ENCODE data around the gene GAB2. TPM values are rescaled to one million over a fixed set of nuclear protein-coding genes. Genes with fewer than 3 reads are reported as not detected.

Gene GAB2
- polyA plus RNA-seq, 2 of the 4 experiments (the other 2 are of a cell fraction) = 2.8 to 4.7 TPM

DNA sequence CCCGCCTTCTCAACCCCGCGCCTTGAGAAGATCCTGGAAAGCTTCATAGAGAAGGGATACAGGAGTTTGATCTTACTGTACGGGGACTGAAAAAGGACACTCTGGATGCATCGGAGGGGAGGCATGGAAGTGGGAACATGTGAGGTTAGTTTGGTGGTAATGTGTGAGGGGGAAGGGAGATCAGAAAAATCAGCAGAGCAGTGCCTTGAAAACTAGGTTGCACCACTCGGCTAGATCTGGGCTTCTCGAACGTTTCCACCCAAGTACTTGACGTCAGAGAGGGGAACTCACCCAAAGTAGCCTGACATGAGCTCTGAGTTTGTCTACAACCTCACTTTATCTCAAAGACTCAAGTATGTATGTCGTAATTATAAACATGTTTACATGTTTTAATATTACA, 214.4 kb downstream of the GAB2 start:
- Histone ChIP-seq H3K4me3 (no peak overlapping the region), H3K9me3 (no peaks in the 10 kb centered on the region), H3K27ac (no peak overlapping the region), H3K4me2 (no peak overlapping the region), H3K4me1 (no peaks in the 10 kb centered on the region)
- no peak for TF ChIP-seq TP53 (CRISPR knock-in tag; IDR thresholded peaks at IDR 0.05)
- TF ChIP-seq RFX5 (IDR thresholded peaks at IDR 0.05) = no peak
- TF ChIP-seq, protein P1, sequence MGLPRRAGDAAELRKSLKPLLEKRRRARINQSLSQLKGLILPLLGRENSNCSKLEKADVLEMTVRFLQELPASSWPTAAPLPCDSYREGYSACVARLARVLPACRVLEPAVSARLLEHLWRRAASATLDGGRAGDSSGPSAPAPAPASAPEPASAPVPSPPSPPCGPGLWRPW (IDR thresholded peaks at IDR 0.05) = no peak
- TF ChIP-seq POLR2A (IDR thresholded peaks at IDR 0.05; ENCODE audit: low read length) = no peak
- no peak for TF ChIP-seq SMC3 (IDR thresholded peaks at IDR 0.05)
- no peak for TF ChIP-seq KDM1A (IDR thresholded peaks at IDR 0.05; ENCODE audit: low read depth)
- TF ChIP-seq, protein P2, sequence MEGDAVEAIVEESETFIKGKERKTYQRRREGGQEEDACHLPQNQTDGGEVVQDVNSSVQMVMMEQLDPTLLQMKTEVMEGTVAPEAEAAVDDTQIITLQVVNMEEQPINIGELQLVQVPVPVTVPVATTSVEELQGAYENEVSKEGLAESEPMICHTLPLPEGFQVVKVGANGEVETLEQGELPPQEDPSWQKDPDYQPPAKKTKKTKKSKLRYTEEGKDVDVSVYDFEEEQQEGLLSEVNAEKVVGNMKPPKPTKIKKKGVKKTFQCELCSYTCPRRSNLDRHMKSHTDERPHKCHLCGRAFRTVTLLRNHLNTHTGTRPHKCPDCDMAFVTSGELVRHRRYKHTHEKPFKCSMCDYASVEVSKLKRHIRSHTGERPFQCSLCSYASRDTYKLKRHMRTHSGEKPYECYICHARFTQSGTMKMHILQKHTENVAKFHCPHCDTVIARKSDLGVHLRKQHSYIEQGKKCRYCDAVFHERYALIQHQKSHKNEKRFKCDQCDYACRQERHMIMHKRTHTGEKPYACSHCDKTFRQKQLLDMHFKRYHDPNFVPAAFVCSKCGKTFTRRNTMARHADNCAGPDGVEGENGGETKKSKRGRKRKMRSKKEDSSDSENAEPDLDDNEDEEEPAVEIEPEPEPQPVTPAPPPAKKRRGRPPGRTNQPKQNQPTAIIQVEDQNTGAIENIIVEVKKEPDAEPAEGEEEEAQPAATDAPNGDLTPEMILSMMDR (IDR thresholded peaks at IDR 0.05) = no peak
- no peak for TF ChIP-seq NFE2L2 (conservative IDR thresholded peaks at IDR 0.05; ENCODE audit: low read length)
- TF ChIP-seq ZNF302 (CRISPR knock-in tag; IDR thresholded peaks at IDR 0.05) = no peak
- POLR2A ChIA-PET = no interaction called here
- ATAC-seq = no peak
- 89% methylated on average over 10 of the region's 10 CpGs for WGBS (ENCODE audit: missing lambda C conversion rate)
- no peak for FAIRE-seq
- CTCF ChIA-PET = no interaction called here
- no peak for DNase-seq (ENCODE audit: low read depth in 1 of 2, low spot score in 1 of 2)

DNA sequence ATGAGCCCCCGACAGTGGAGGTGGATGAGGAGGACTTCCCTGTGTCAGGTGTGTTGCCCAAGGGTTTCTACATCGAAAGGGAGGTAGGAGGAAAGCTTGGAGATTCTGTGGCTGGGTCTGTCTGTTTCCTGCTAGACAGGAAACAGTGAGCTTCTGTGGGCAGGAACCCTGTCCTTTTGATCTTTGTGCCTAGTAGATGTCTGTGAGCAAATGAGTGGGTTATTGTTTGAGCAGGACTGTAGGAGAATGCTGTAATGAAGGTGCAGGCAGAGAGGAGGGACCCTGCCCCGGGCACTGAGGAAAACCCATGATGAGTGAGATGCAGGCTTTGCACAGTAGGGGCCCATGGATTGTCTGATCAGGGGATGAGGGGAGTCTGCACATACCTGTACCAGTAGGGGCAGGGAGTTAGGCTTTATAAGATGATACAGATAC, 214.9 kb downstream of the GAB2 start:
- POLR2A ChIA-PET = no interaction called here
- FAIRE-seq (no peak), DNase-seq (ENCODE audit: low read depth in 1 of 2, low spot score in 1 of 2) (no peak), ATAC-seq (no peak; a peak in 1 of 6 replicates)
- no peak overlapping the region for H3K4me3 ChIP-seq
- 89% methylated on average over 3 of the region's 3 CpGs for WGBS (ENCODE audit: missing lambda C conversion rate)
- H3K27ac ChIP-seq = no peak overlapping the region
- H3K4me1 ChIP-seq = no peaks in the 10 kb centered on the region
- no peaks in the 10 kb centered on the region for H3K9me3 ChIP-seq
- H3K4me2 ChIP-seq = no peak overlapping the region
- TF ChIP-seq, protein P3, sequence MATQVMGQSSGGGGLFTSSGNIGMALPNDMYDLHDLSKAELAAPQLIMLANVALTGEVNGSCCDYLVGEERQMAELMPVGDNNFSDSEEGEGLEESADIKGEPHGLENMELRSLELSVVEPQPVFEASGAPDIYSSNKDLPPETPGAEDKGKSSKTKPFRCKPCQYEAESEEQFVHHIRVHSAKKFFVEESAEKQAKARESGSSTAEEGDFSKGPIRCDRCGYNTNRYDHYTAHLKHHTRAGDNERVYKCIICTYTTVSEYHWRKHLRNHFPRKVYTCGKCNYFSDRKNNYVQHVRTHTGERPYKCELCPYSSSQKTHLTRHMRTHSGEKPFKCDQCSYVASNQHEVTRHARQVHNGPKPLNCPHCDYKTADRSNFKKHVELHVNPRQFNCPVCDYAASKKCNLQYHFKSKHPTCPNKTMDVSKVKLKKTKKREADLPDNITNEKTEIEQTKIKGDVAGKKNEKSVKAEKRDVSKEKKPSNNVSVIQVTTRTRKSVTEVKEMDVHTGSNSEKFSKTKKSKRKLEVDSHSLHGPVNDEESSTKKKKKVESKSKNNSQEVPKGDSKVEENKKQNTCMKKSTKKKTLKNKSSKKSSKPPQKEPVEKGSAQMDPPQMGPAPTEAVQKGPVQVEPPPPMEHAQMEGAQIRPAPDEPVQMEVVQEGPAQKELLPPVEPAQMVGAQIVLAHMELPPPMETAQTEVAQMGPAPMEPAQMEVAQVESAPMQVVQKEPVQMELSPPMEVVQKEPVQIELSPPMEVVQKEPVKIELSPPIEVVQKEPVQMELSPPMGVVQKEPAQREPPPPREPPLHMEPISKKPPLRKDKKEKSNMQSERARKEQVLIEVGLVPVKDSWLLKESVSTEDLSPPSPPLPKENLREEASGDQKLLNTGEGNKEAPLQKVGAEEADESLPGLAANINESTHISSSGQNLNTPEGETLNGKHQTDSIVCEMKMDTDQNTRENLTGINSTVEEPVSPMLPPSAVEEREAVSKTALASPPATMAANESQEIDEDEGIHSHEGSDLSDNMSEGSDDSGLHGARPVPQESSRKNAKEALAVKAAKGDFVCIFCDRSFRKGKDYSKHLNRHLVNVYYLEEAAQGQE (IDR thresholded peaks at IDR 0.05) = no peak
- TF ChIP-seq JUNB (IDR thresholded peaks at IDR 0.05) (no peak), ZFP36 (IDR thresholded peaks at IDR 0.05; ENCODE audit: borderline replicate concordance, partially characterized antibody) (no peak), SMC3 (IDR thresholded peaks at IDR 0.05) (no peak), HDAC2 (IDR thresholded peaks at IDR 0.05) (no peak), FOXS1 (CRISPR knock-in tag; IDR thresholded peaks at IDR 0.05) (no peak), BHLHE40 (IDR thresholded peaks at IDR 0.05; ENCODE audit: low read depth, low read length) (no peak), CBX8 (IDR thresholded peaks at IDR 0.05) (no peak)
- CTCF ChIA-PET = no interaction called here

DNA sequence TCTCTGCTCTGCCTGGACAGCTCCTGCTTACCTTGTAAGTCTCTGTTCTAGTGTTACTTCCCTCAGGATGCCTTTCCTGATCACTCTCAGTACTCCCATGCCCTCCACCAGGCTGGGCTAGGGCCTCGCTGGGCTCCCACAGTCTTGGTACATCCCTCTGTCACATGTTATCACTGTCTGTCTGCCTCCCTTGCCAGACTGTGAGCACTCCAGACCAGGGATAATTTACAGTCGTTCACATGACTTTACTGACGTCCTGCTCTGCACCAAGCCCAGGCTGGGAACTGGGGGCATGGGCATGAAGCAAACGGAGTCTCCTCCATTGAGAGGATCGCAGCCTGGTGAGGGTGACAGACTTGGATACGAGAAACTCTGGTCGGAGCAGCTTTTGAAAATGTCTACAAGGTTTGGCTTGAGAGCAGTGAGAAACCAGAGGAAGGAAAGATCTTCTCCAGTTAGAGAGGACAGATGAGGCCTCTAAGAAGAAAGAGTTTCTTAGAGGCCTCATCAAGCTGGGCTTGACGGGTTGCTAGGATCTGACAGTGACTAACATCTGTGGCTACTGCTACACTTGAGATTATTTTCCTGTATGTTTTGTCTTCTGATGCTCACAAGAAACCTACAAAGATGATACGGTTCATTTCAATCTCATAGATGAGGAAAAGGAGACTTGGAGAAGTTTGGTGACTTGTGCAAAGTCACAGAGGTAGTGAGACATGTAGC, 216.4 kb downstream of the GAB2 start:
- H3K27ac ChIP-seq = no peak overlapping the region
- FAIRE-seq = no peak
- no peak for ATAC-seq
- ChIA-PET CTCF (interaction anchor here (1.5 to 1.9 kb wide), 2 partner anchors 11 to 13 kb away, joined by 6 read pairs; partner anchors contain the start of genes KCTD21 and USP35), POLR2A (interaction anchor here (0.6 to 0.7 kb wide), 2 partner anchors 11 to 216 kb away, joined by 3 to 8 read pairs; no protein-coding TSS in a partner anchor)
- H3K4me3 ChIP-seq = no peak overlapping the region
- no peak overlapping the region for H3K4me2 ChIP-seq
- no peak for DNase-seq (ENCODE audit: low read depth in 1 of 2, low spot score in 1 of 2)
- no peaks in the 10 kb centered on the region for H3K4me1 ChIP-seq
- WGBS (ENCODE audit: missing lambda C conversion rate) = 92% methylated on average over 9 of the region's 9 CpGs
- no peaks in the 10 kb centered on the region for H3K9me3 ChIP-seq
- TF ChIP-seq, protein P4, sequence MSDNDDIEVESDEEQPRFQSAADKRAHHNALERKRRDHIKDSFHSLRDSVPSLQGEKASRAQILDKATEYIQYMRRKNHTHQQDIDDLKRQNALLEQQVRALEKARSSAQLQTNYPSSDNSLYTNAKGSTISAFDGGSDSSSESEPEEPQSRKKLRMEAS (IDR thresholded peaks at IDR 0.05) = no peak
- TF ChIP-seq RFX5 (IDR thresholded peaks at IDR 0.05) (no peak), MAFK (IDR thresholded peaks at IDR 0.05; ENCODE audit: partially characterized antibody) (no peak), FOSB (CRISPR knock-in tag; IDR thresholded peaks at IDR 0.05) (no peak), POLR2AphosphoS2 (conservative IDR thresholded peaks at IDR 0.05; ENCODE audit: low read length) (no peak), JUNB (IDR thresholded peaks at IDR 0.05) (no peak), HEYL (CRISPR knock-in tag; IDR thresholded peaks at IDR 0.05) (no peak), NFE2L2 (conservative IDR thresholded peaks at IDR 0.05; ENCODE audit: low read length) (no peak), POLR2A (IDR thresholded peaks at IDR 0.05; ENCODE audit: low read length) (no peak)
- TF ChIP-seq, protein P1 (IDR thresholded peaks at IDR 0.05) = no peak
- TF ChIP-seq, protein P3 (IDR thresholded peaks at IDR 0.05) = no peak
- TF ChIP-seq, protein P5, sequence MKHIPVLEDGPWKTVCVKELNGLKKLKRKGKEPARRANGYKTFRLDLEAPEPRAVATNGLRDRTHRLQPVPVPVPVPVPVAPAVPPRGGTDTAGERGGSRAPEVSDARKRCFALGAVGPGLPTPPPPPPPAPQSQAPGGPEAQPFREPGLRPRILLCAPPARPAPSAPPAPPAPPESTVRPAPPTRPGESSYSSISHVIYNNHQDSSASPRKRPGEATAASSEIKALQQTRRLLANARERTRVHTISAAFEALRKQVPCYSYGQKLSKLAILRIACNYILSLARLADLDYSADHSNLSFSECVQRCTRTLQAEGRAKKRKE (CRISPR knock-in tag; IDR thresholded peaks at IDR 0.05; ENCODE audit: low read depth) = no peak
